ENCODE data around the gene CPED1. TPM values are rescaled to one million over a fixed set of nuclear protein-coding genes. Genes with fewer than 3 reads are reported as not detected.

Gene CPED1
- total RNA-seq, 1 donor from 2014 or later, result 14.6 TPM

DNA sequence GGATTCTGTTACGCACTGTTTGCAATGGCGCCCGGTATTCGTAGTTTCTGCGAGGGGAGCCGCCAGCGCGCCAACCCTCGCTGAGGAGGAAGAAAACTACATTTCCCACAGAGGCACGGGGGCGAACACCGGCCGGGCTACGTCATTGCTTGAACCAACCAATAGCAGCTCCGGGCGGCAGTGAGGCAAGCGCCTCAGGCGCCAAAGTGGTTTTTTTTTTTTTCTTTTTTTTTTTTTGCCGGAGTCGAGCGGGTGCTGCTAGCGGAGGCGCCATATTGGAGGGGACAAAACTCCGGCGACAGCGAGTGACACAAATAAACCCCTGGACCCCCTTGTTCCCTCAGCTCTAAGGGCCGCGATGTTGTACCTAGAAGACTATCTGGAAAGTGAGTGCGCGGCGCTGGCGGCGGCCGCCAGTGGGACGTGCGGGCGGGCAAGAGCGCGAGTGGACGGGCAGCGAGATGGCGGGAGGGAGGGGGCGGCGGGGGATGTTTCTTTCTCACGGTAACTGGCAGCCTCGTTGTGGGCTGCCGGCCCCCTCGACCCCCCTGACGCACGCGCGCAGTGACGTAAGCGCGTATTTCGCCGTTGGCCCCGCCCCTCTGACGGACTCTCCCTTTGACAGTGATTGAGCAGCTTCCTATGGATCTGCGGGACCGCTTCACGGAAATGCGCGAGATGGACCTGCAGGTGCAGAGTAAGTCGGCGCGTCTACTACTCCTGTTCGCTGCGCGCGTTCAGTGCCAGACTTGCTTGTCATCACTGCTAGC, 37.8 kb upstream of the CPED1 start, which contains the start of gene ING3:
TSS of gene ING3 (plus strand) at position 239 of the 770 bp plus-strand sequence. CDS start at position 359, 120 bp downstream.
- Histone ChIP-seq H3K36me3 (ENCODE audit: control insufficient read depth in 3 of 3, insufficient read depth in 3 of 3, low read length in 3 of 3) (peaks cover 3 to 16% (median 11%) of the 10 kb centered on the region in 3 donors), H3K9ac (ENCODE audit: low read depth in 1 of 3, low read length in 3 of 3) (peak within 1 kb of the TSS; percentile 76 to 91 (median 89)), H3K9me3 (ENCODE audit: control insufficient read depth in 3 of 3, low read length in 3 of 3) (no peaks in the 10 kb centered on the region), H3K27me3 (ENCODE audit: control insufficient read depth in 3 of 3, insufficient read depth in 3 of 3, low read length in 3 of 3) (no peaks in the 10 kb centered on the region), H3K27ac (ENCODE audit: low read depth, low read length) (peak within 1 kb of the TSS; percentile 98), H3K4me1 (ENCODE audit: control insufficient read depth in 3 of 3, insufficient read depth in 3 of 3, low read length in 3 of 3) (peaks cover 6 to 15% (median 11%) of the 10 kb centered on the region in 3 donors), H3K4me3 (ENCODE audit: low read length in 3 of 3) (peak within 1 kb of the TSS; percentile 96 to 100 (median 99))

DNA sequence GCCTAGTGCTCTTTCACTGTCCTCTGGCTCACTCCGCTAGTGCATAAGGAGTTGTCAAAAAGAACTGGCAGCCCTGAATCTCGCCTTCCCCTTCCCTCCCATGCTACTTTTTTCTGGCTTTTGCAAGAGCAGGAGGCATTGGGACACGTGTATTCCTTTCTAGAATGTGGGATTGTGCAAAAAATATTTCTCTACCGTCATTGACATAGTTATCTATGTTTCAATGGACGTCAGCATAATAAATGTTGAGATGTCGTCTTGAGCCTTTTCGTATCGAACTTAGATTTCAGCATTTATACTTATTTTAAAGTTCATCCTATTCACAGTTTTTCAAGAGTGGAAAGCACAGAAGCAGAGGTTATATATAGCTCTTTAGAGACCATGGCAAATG, 37.2 kb upstream of the CPED1 start:
- Histone ChIP-seq H3K36me3 (ENCODE audit: control insufficient read depth in 3 of 3, insufficient read depth in 3 of 3, low read length in 3 of 3) (peaks cover 7 to 21% (median 17%) of the 10 kb centered on the region in 3 donors), H3K4me1 (ENCODE audit: control insufficient read depth in 3 of 3, insufficient read depth in 3 of 3, low read length in 3 of 3) (peaks cover 6 to 15% (median 11%) of the 10 kb centered on the region in 3 donors), H3K4me3 (ENCODE audit: low read length in 3 of 3) (peak overlapping the region; percentile 96 to 100 (median 99)), H3K27ac (ENCODE audit: low read depth, low read length) (peak overlapping the region; percentile 98), H3K9ac (ENCODE audit: low read depth in 1 of 3, low read length in 3 of 3) (peak overlapping the region; percentile 76 to 91 (median 89)), H3K27me3 (ENCODE audit: control insufficient read depth in 3 of 3, insufficient read depth in 3 of 3, low read length in 3 of 3) (no peaks in the 10 kb centered on the region), H3K9me3 (ENCODE audit: control insufficient read depth in 3 of 3, low read length in 3 of 3) (no peaks in the 10 kb centered on the region)

DNA sequence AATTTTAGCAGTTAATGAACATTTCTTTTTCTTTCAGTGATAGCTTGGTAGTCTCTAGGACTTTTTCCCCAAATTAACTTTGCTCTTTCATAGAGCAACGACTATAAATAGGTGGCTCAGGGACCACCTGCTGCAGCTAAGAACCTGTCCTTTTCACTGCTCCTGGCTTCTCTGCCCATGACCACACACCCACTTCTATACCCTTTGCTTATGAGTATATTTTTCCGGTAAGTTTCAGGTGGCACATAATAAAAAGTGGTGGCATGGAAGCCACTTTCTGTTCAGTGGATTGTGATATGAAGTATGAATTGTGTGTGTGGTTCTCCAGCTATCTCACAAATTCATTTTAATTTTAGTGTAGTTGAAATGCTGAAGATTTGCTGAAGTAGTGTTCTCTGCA, 36.7 kb upstream of the CPED1 start:
- Histone ChIP-seq H3K27me3 (ENCODE audit: control insufficient read depth in 3 of 3, insufficient read depth in 3 of 3, low read length in 3 of 3) (no peaks in the 10 kb centered on the region), H3K36me3 (ENCODE audit: control insufficient read depth in 3 of 3, insufficient read depth in 3 of 3, low read length in 3 of 3) (peaks cover 8 to 23% (median 21%) of the 10 kb centered on the region in 3 donors), H3K27ac (ENCODE audit: low read depth, low read length) (no peak overlapping the region), H3K9me3 (ENCODE audit: control insufficient read depth in 3 of 3, low read length in 3 of 3) (no peaks in the 10 kb centered on the region), H3K4me3 (ENCODE audit: low read length in 3 of 3) (peak overlapping the region; percentile 96 to 100 (median 99)), H3K9ac (ENCODE audit: low read depth in 1 of 3, low read length in 3 of 3) (peak overlapping the region; percentile 2 to 89 (median 76)), H3K4me1 (ENCODE audit: control insufficient read depth in 3 of 3, insufficient read depth in 3 of 3, low read length in 3 of 3) (peaks cover 6 to 15% (median 11%) of the 10 kb centered on the region in 3 donors)

DNA sequence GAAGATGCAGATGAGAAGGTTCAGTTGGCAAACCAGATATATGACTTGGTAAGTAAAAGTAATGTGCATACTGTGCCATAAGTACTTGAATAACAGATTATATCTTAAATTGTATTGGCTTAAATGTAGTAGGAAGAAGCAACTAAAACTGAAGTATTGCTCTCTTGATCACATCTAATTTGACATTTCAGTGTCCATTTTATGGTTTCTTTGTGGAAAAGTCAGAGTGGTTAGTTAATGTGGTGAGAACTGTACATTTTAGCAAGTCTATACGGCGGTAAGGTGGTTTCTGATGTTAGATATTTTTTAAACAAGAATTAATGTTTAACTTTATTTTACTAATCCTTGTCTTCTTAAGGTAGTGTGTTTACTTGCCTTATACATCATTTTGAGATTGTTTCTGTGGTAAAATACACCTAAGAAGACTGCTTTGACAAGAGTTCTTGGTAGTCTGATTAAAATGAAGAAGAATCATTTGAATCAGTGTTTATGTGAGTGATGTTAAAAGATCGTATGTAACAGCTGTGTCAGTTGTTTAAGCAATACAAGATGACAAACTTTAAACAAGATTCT, 32.8 kb upstream of the CPED1 start:
- Histone ChIP-seq H3K27me3 (ENCODE audit: control insufficient read depth in 3 of 3, insufficient read depth in 3 of 3, low read length in 3 of 3) (no peaks in the 10 kb centered on the region), H3K9ac (ENCODE audit: low read depth in 1 of 3, low read length in 3 of 3) (no peak overlapping the region), H3K36me3 (ENCODE audit: control insufficient read depth in 3 of 3, insufficient read depth in 3 of 3, low read length in 3 of 3) (peaks cover 10 to 25% (median 23%) of the 10 kb centered on the region in 3 donors), H3K4me3 (ENCODE audit: low read length in 3 of 3) (no peak overlapping the region), H3K4me1 (ENCODE audit: control insufficient read depth in 3 of 3, insufficient read depth in 3 of 3, low read length in 3 of 3) (peaks cover 6 to 12% (median 12%) of the 10 kb centered on the region in 3 donors), H3K9me3 (ENCODE audit: control insufficient read depth in 3 of 3, low read length in 3 of 3) (no peaks in the 10 kb centered on the region), H3K27ac (ENCODE audit: low read depth, low read length) (no peak overlapping the region)

DNA sequence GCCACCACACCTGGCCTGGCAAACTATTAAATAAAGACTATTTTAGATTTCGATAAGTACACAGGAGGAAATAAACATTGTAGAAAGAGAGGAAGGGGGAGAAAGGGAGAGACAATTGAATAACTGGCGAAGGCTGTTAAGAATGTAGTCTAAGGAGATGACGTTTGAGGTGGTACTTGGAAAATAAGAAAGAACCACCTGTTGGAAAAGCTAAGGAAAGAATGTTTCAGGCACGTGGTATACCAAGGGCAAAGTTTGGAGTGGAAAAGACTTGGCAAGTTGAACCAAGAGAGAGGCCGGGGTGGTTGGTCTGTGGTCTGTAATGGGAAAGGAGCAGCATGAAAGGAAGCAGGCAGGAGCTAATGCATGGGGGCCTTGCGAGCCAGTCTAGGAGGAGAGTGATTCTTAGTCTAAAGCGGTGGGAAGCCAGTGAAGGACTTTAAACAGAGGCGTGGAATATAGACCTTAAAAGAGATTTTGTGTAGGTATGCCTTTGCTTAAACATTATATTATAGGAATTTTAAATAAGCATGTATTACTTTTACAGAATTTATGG, 28.5 kb upstream of the CPED1 start:
- peaks cover 0 to 2% (median 0%) of the 10 kb centered on the region in 3 donors for H3K4me1 ChIP-seq (ENCODE audit: control insufficient read depth in 3 of 3, insufficient read depth in 3 of 3, low read length in 3 of 3)
- H3K9me3 ChIP-seq (ENCODE audit: control insufficient read depth in 3 of 3, low read length in 3 of 3), result no peaks in the 10 kb centered on the region
- no peak overlapping the region for H3K9ac ChIP-seq (ENCODE audit: low read depth in 1 of 3, low read length in 3 of 3)
- H3K36me3 ChIP-seq (ENCODE audit: control insufficient read depth in 3 of 3, insufficient read depth in 3 of 3, low read length in 3 of 3), result peaks cover 14 to 24% (median 14%) of the 10 kb centered on the region in 3 donors
- H3K27ac ChIP-seq (ENCODE audit: low read depth, low read length), result no peak overlapping the region
- H3K4me3 ChIP-seq (ENCODE audit: low read length in 3 of 3), result no peak overlapping the region
- H3K27me3 ChIP-seq (ENCODE audit: control insufficient read depth in 3 of 3, insufficient read depth in 3 of 3, low read length in 3 of 3), result no peaks in the 10 kb centered on the region

DNA sequence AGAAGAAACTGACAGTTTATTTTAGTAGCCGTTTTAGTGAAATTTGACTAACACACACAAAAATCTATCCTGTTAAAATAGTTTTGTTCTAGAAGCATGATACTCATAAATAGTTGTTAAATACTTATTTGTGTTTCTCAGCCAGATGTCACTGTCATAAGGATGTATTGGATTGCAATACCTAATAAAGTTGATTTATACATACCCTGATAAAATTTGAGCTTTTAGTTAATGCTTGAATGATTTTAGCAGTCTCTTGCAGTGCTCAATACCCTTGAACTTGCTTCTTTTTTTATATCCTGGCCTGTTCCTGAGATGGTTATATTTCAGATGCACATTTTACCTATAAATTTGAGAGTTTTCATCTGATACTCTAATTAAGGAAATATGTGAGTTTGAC, 27.8 kb upstream of the CPED1 start:
- H3K9me3 ChIP-seq (ENCODE audit: control insufficient read depth in 3 of 3, low read length in 3 of 3), result no peaks in the 10 kb centered on the region
- peaks cover 7 to 21% (median 11%) of the 10 kb centered on the region in 3 donors for H3K36me3 ChIP-seq (ENCODE audit: control insufficient read depth in 3 of 3, insufficient read depth in 3 of 3, low read length in 3 of 3)
- no peak overlapping the region for H3K4me3 ChIP-seq (ENCODE audit: low read length in 3 of 3)
- no peaks in the 10 kb centered on the region for H3K27me3 ChIP-seq (ENCODE audit: control insufficient read depth in 3 of 3, insufficient read depth in 3 of 3, low read length in 3 of 3)
- H3K9ac ChIP-seq (ENCODE audit: low read depth in 1 of 3, low read length in 3 of 3), result no peak overlapping the region
- H3K27ac ChIP-seq (ENCODE audit: low read depth, low read length), result no peak overlapping the region
- H3K4me1 ChIP-seq (ENCODE audit: control insufficient read depth in 3 of 3, insufficient read depth in 3 of 3, low read length in 3 of 3), result peaks cover 0 to 2% (median 0%) of the 10 kb centered on the region in 3 donors

DNA sequence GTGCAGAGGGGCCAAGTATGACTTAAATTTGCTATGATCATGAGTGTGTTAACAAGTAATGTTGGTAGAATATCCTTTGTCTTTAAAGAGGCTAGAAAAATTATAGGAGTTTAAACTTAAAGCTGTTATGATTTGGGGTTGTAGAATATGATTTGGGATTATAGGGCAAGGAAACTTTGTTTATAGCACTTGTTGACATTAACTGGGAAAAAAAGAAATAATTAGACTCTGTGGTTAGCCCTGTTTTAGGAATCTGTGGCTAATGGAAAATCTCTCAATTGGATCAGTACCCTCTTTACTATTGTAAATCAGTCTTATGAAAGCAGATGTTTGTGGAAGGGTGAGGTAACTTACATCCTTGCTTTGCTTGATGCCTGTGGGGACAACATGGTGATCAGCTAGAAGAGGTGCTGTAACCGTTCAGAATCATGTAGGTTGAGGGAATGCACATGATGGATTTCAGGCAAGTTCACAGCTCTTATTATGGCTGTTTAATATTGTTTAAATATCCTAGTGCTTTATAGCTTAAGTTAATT, 26.8 kb upstream of the CPED1 start:
- peaks cover 0 to 2% (median 0%) of the 10 kb centered on the region in 3 donors for H3K4me1 ChIP-seq (ENCODE audit: control insufficient read depth in 3 of 3, insufficient read depth in 3 of 3, low read length in 3 of 3)
- H3K9ac ChIP-seq (ENCODE audit: low read depth in 1 of 3, low read length in 3 of 3), result no peak overlapping the region
- H3K36me3 ChIP-seq (ENCODE audit: control insufficient read depth in 3 of 3, insufficient read depth in 3 of 3, low read length in 3 of 3), result peaks cover 7 to 17% (median 10%) of the 10 kb centered on the region in 3 donors
- no peaks in the 10 kb centered on the region for H3K27me3 ChIP-seq (ENCODE audit: control insufficient read depth in 3 of 3, insufficient read depth in 3 of 3, low read length in 3 of 3)
- H3K27ac ChIP-seq (ENCODE audit: low read depth, low read length), result no peak overlapping the region
- H3K4me3 ChIP-seq (ENCODE audit: low read length in 3 of 3), result no peak overlapping the region
- no peaks in the 10 kb centered on the region for H3K9me3 ChIP-seq (ENCODE audit: control insufficient read depth in 3 of 3, low read length in 3 of 3)

DNA sequence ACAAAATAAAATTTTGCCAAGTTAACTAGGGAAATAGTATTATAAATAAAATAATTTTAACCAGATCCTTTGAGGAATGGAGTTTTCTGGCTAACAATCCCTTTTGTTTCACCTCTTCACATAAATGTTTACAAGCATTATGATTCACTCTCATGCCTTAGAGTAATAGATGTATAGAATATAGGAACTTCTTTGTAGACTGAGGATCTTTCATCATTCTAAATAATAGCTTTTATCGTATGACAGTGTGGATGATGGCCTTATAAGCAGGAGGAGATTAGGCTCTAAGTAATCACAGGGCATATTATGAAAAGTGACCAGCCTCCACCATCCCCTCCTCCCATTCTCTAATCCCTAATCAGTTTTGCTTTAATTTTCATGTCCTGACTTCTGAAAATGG, 24.4 kb upstream of the CPED1 start:
- no peaks in the 10 kb centered on the region for H3K9me3 ChIP-seq (ENCODE audit: control insufficient read depth in 3 of 3, low read length in 3 of 3)
- H3K4me1 ChIP-seq (ENCODE audit: control insufficient read depth in 3 of 3, insufficient read depth in 3 of 3, low read length in 3 of 3), result peaks cover 0 to 2% (median 0%) of the 10 kb centered on the region in 3 donors
- H3K4me3 ChIP-seq (ENCODE audit: low read length in 3 of 3), result no peak overlapping the region
- no peak overlapping the region for H3K9ac ChIP-seq (ENCODE audit: low read depth in 1 of 3, low read length in 3 of 3)
- no peaks in the 10 kb centered on the region for H3K27me3 ChIP-seq (ENCODE audit: control insufficient read depth in 3 of 3, insufficient read depth in 3 of 3, low read length in 3 of 3)
- H3K27ac ChIP-seq (ENCODE audit: low read depth, low read length), result no peak overlapping the region
- H3K36me3 ChIP-seq (ENCODE audit: control insufficient read depth in 3 of 3, insufficient read depth in 3 of 3, low read length in 3 of 3), result peaks cover 22 to 33% (median 30%) of the 10 kb centered on the region in 3 donors

DNA sequence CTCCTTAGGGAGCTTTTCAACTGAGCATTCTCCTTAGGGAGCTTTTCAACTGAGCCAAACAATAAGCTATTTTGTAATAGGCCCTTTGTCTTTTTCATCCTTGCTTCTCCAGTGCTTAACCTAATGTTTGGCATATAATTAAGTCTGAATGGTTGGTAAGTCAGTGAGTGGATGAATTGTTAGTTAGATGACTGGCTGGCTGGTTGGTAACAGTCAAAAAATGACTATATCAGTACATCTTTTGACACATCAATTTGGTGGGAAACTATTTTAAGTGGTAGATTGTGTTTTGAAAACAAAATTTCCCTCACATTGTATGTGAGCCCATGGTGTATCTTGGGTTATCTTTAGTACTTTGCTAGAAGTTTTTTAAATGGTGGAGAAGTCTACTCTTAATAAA, 21.6 kb upstream of the CPED1 start:
- Histone ChIP-seq H3K27me3 (ENCODE audit: control insufficient read depth in 3 of 3, insufficient read depth in 3 of 3, low read length in 3 of 3) (no peaks in the 10 kb centered on the region), H3K4me3 (ENCODE audit: low read length in 3 of 3) (no peak overlapping the region), H3K9me3 (ENCODE audit: control insufficient read depth in 3 of 3, low read length in 3 of 3) (no peaks in the 10 kb centered on the region), H3K36me3 (ENCODE audit: control insufficient read depth in 3 of 3, insufficient read depth in 3 of 3, low read length in 3 of 3) (peaks cover 28 to 51% (median 50%) of the 10 kb centered on the region in 3 donors), H3K4me1 (ENCODE audit: control insufficient read depth in 3 of 3, insufficient read depth in 3 of 3, low read length in 3 of 3) (no peaks in the 10 kb centered on the region), H3K9ac (ENCODE audit: low read depth in 1 of 3, low read length in 3 of 3) (no peak overlapping the region), H3K27ac (ENCODE audit: low read depth, low read length) (no peak overlapping the region)
